ENCODE results near the gene NBPF4. TPM values are rescaled to one million over a fixed set of nuclear protein-coding genes. Genes with fewer than 3 reads are reported as not detected.

The NBPF4 gene
- total RNA-seq, 1 donor from 2014 or later: not detected

GRCh38 chr1:108190686-108191416, 53.0 kb downstream of the NBPF4 start:
- no peak overlapping the region for H3K4me3 ChIP-seq
- DNase-seq (peak; percentile 51), ATAC-seq (peak; percentile 94)
- intact Hi-C loops (cut with DNase I): no loop called here
- no peak overlapping the region for H3K27ac ChIP-seq
- no peaks in the 10 kb centered on the region for H3K9me3 ChIP-seq
- no peaks in the 10 kb centered on the region for H3K4me1 ChIP-seq
- peaks cover 15% of the 10 kb centered on the region for H3K36me3 ChIP-seq
- no peaks in the 10 kb centered on the region for H3K27me3 ChIP-seq (ENCODE audit: low read depth)
- no peak for TF ChIP-seq CTCF (IDR thresholded peaks at IDR 0.05)

GRCh38 chr1:108190001-108190634, 53.8 kb downstream of the NBPF4 start:
- TF ChIP-seq CTCF (IDR thresholded peaks at IDR 0.05): no peak
- ATAC-seq (no peak), DNase-seq (no peak)
- intact Hi-C loops (cut with DNase I): no loop called here
- no peak overlapping the region for H3K27ac ChIP-seq
- H3K4me3 ChIP-seq: no peak overlapping the region
- peaks cover 12% of the 10 kb centered on the region for H3K36me3 ChIP-seq
- H3K4me1 ChIP-seq: no peaks in the 10 kb centered on the region
- H3K9me3 ChIP-seq: no peaks in the 10 kb centered on the region
- no peaks in the 10 kb centered on the region for H3K27me3 ChIP-seq (ENCODE audit: low read depth)

GRCh38 chr1:108188801-108189200, 55.1 kb downstream of the NBPF4 start:
- H3K27me3 ChIP-seq (ENCODE audit: low read depth): no peaks in the 10 kb centered on the region
- peaks cover 19% of the 10 kb centered on the region for H3K36me3 ChIP-seq
- no peak for ATAC-seq
- no peaks in the 10 kb centered on the region for H3K9me3 ChIP-seq
- intact Hi-C loops (cut with DNase I): no loop called here
- no peak overlapping the region for H3K27ac ChIP-seq
- TF ChIP-seq CTCF (IDR thresholded peaks at IDR 0.05): no peak
- H3K4me1 ChIP-seq: no peaks in the 10 kb centered on the region
- no peak for DNase-seq
- H3K4me3 ChIP-seq: no peak overlapping the region

- H3K36me3 ChIP-seq: peaks cover 69% of the 10 kb centered on the region
Observed at GRCh38 chr1:108182959-108183700, 60.7 kb downstream of the NBPF4 start.

More at GRCh38 chr1:108182959-108183700, 60.7 kb downstream of the NBPF4 start:
- H3K4me3 ChIP-seq: no peak overlapping the region
- no peak for TF ChIP-seq CTCF (IDR thresholded peaks at IDR 0.05)
- ATAC-seq (no peak), DNase-seq (no peak)
- no peaks in the 10 kb centered on the region for H3K9me3 ChIP-seq
- intact Hi-C loops (cut with DNase I): no loop called here
- H3K27ac ChIP-seq: no peak overlapping the region
- H3K27me3 ChIP-seq (ENCODE audit: low read depth): no peaks in the 10 kb centered on the region
- peaks cover 15% of the 10 kb centered on the region for H3K4me1 ChIP-seq
